SK-N-SH (cell line): ENCODE results near the gene ETS1. TPM values are rescaled to one million over a fixed set of nuclear protein-coding genes. Genes with fewer than 3 reads are reported as not detected.

Experiments
- CTCF ChIA-PET: fragments of 300-600, 350-600 bp; formaldehyde crosslinking; extraction: SDS; loops from one replicate; lab custom pipeline; 2021; lab: Yijun Ruan, JAX
- POLR2A ChIA-PET: fragments of 350-600 bp; sonication (Branson Sonifier 250); formaldehyde crosslinking; extraction: SDS; loops from one replicate; lab custom pipeline; 2020; ENCODE audit warnings: antibody characterized with exemption, inconsistent platforms; lab: Yijun Ruan, JAX
- DNase-seq: peaks from one replicate; pipeline ENCODE4 v3.0.0; 2012
- H2AFZ ChIP-seq: fragments of 200-600 bp; sonication (generic); 2 replicates; pipeline ENCODE4 v1.8.1; 2016; ENCODE audit warnings: antibody characterized with exemption, mild to moderate bottlenecking, low read depth
- H3F3A ChIP-seq: fragments of 200-600 bp; sonication (generic); replicated peaks from 2 replicates; pipeline ENCODE3; 2016; ENCODE audit warnings: antibody characterized with exemption, mild to moderate bottlenecking; ENCODE audit not compliant: insufficient read depth
- H3K27ac ChIP-seq, 2 experiments: fragments of 200-500 bp in 1 of 2; fragments of 200-600 bp in 1 of 2; sonication (Bioruptor generic) in 1 of 2; sonication (generic), shearing (Covaris generic) in 1 of 2; 2 replicates each; pipeline versions ENCODE4 v1.5.1 to v1.6.1; 2014 to 2016; ENCODE audit warnings: low read depth in 2 of 2, inconsistent platforms in 1 of 2, low read length in 1 of 2, mild to moderate bottlenecking in 1 of 2, mixed read lengths in 1 of 2
- H3K27me3 ChIP-seq: fragments of 200-600 bp; sonication (generic), shearing (Covaris generic); 2 replicates; pipeline ENCODE4 v1.6.1; 2016; ENCODE audit warnings: mixed run types; ENCODE audit not compliant: insufficient read depth
- H3K36me3 ChIP-seq, 2 experiments: fragments of 200-500 bp in 1 of 2; fragments of 200-600 bp in 1 of 2; sonication (Bioruptor generic) in 1 of 2; sonication (generic) in 1 of 2; replicated peaks in 1 of 2; 2 replicates each; pipeline versions ENCODE3 to v1.5.1; 2014 to 2016; ENCODE audit warnings: low read length in 1 of 2, mild to moderate bottlenecking in 1 of 2; ENCODE audit not compliant: insufficient read depth in 2 of 2, control insufficient read depth in 1 of 2
- H3K4me1 ChIP-seq, 2 experiments: fragments of 200-500 bp in 1 of 2; fragments of 200-600 bp in 1 of 2; sonication (Bioruptor generic) in 1 of 2; sonication (generic), shearing (Covaris generic) in 1 of 2; 2 replicates each; pipeline versions ENCODE4 v1.5.1 to v1.6.1; 2014 to 2016; ENCODE audit warnings: low read depth in 1 of 2, low read length in 1 of 2, mixed run types in 1 of 2; ENCODE audit not compliant: insufficient read depth in 2 of 2, control insufficient read depth in 1 of 2
- H3K4me2 ChIP-seq: fragments of 200-600 bp; sonication (generic), shearing (Covaris generic); 2 replicates; pipeline ENCODE4 v1.6.1; 2017; ENCODE audit warnings: mixed run types
- H3K4me3 ChIP-seq, 2 experiments: fragments of 200-500 bp in 1 of 2; fragments of 200-600 bp in 1 of 2; sonication (Bioruptor generic) in 1 of 2; sonication (generic), shearing (Covaris generic) in 1 of 2; 2 replicates each; pipeline versions ENCODE4 v1.5.1 to v1.8.1; 2014 to 2016; ENCODE audit warnings: low read depth in 2 of 2, inconsistent platforms in 1 of 2, low read length in 1 of 2, mild to moderate bottlenecking in 1 of 2, mixed read lengths in 1 of 2, moderate library complexity in 1 of 2
- H3K79me2 ChIP-seq: fragments of 200-600 bp; sonication (generic); 2 replicates; pipeline ENCODE4 v1.8.1; 2017; ENCODE audit warnings: mild to moderate bottlenecking; ENCODE audit not compliant: insufficient read depth
- H3K9ac ChIP-seq: fragments of 200-600 bp; sonication (generic); 2 replicates; pipeline ENCODE4 v1.6.1; 2017; ENCODE audit warnings: mixed run types
- H3K9me2 ChIP-seq: fragments of 200-600 bp; sonication (generic); 2 replicates; pipeline ENCODE4 v1.6.1; 2017; ENCODE audit warnings: mixed run types
- H3K9me3 ChIP-seq: fragments of 200-600 bp; sonication (generic); 2 replicates; pipeline ENCODE4 v1.6.1; 2017; ENCODE audit warnings: mixed run types, mild to moderate bottlenecking, moderate library complexity
- H4K20me1 ChIP-seq: fragments of 200-600 bp; sonication (generic); 2 replicates; pipeline ENCODE4 v1.6.1; 2017; ENCODE audit warnings: mild to moderate bottlenecking, mixed run types; ENCODE audit not compliant: insufficient read depth
- CHD2 ChIP-seq: fragments of 150-350 bp; IDR thresholded peaks from 2 replicates; pipeline ENCODE4 v1.6.1; 2018; ENCODE audit warnings: low read length; ENCODE audit not compliant: partially characterized antibody
- EZH2phosphoT487 ChIP-seq: fragments of 200-600 bp; sonication (generic); IDR thresholded peaks from 2 replicates; pipeline ENCODE4 v1.6.1; 2017; ENCODE audit warnings: low read depth, mixed run types, mild to moderate bottlenecking, antibody characterized with exemption, moderate library complexity, borderline replicate concordance
- FOSL2 ChIP-seq: IDR thresholded peaks from 2 replicates; pipeline ENCODE4 v1.4.0; 2012; ENCODE audit warnings: low read depth, mild to moderate bottlenecking, moderate library complexity, borderline replicate concordance
- FOXJ3 ChIP-seq: sonication (generic); formaldehyde crosslinking; IDR thresholded peaks from 2 replicates; pipeline ENCODE4 v1.5.1; 2020; ENCODE audit warnings: mild to moderate bottlenecking, missing genetic modification reagents
- FOXM1 ChIP-seq: IDR thresholded peaks from 2 replicates; pipeline ENCODE4 v1.4.0; 2012; ENCODE audit warnings: low read depth, mild to moderate bottlenecking
- GABPA ChIP-seq: IDR thresholded peaks from 2 replicates; pipeline ENCODE4 v1.4.0; 2012; ENCODE audit warnings: low read depth, mild to moderate bottlenecking
- GATA2 ChIP-seq: sonication (generic); formaldehyde crosslinking; IDR thresholded peaks from 2 replicates; pipeline ENCODE4 v1.5.0; 2020; ENCODE audit warnings: mild to moderate bottlenecking, missing genetic modification reagents
- JUND ChIP-seq: IDR thresholded peaks from 2 replicates; pipeline ENCODE4 v1.4.0; 2012
- MEF2A ChIP-seq: IDR thresholded peaks from 2 replicates; pipeline ENCODE4 v1.4.0; 2012; ENCODE audit warnings: low read depth, borderline replicate concordance
- RCOR1 ChIP-seq: fragments of 150-350 bp; IDR thresholded peaks from 2 replicates; pipeline ENCODE4 v1.6.1; 2017; ENCODE audit warnings: antibody characterized with exemption, low read length
- SIN3A ChIP-seq: IDR thresholded peaks from 2 replicates; pipeline ENCODE4 v1.6.1; 2012; ENCODE audit warnings: low read depth, mild to moderate bottlenecking, low read length, moderate library complexity, borderline replicate concordance
- TAF1 ChIP-seq: IDR thresholded peaks from 2 replicates; pipeline ENCODE4 v1.6.1; 2012; ENCODE audit warnings: low read depth, mild to moderate bottlenecking, low read length, moderate library complexity, borderline replicate concordance
- YY1 ChIP-seq: IDR thresholded peaks from 2 replicates; pipeline ENCODE4 v1.4.0; 2012; ENCODE audit warnings: low read depth, mild to moderate bottlenecking
- ZBTB33 ChIP-seq: IDR thresholded peaks from 2 replicates; pipeline ENCODE4 v1.4.0; 2012; ENCODE audit warnings: low read depth, borderline replicate concordance
- WGBS: methylation state at CpG from one replicate; pipeline ENCODE4 v1.1.6; 2017; ENCODE audit warnings: low lambda C conversion rate; 5-methylcytosine and 5-hydroxymethylcytosine counted together
- polyA plus RNA-seq, 3 experiments: library from polyadenylated mRNA; depleted of rRNA; stranded (reverse); fragments of >200 nt; gene quantifications; 2 replicates each; pipeline ENCODE4 v1.2.3, GENCODE V29; 2012
- TF ChIP-seq, protein P1 (sequence below): IDR thresholded peaks from 2 replicates; pipeline ENCODE4 v1.4.0; 2012; ENCODE audit warnings: low read depth

ETS1 gene
- polyA plus RNA-seq, 1 of the 3 experiments (the other 2 are of a cell fraction), result 14.5 TPM

DNA sequence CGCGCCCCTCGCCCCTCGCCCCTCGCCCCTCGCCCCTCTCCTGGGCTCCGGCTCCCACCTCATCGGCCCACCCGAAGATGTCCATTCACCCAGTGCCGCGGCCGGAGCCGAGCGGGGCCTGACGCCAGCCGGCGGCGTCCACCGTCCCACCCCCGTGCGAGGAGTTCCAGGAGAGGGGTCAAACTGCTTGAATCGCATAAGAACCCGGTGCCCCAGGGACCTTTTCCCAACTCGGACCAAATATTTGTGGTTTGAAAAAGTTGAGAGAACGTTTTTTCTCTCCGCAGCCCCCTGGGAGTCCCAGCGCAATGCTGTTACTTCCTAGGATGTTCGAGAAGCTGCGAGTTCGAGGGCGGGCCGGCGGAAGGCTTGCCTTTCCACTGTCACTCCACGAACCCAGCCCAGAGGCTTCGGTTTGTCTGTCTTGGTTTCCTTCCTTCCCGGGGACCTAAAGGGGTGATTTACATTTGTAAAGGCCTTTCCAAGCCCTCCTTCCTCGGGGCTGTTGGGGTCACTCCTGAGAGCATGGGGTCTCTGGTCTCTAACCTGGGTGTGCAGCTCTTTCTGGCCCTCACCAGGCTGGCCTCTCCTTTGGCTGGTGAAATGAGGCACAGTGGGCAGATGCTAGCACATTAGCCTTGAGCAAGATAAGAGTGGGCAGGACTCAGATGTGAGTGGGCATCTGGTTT, 38.0 kb downstream of the ETS1 start (continued):
- TF ChIP-seq ZBTB33, result no peak
- no peak for TF ChIP-seq MEF2A

DNA sequence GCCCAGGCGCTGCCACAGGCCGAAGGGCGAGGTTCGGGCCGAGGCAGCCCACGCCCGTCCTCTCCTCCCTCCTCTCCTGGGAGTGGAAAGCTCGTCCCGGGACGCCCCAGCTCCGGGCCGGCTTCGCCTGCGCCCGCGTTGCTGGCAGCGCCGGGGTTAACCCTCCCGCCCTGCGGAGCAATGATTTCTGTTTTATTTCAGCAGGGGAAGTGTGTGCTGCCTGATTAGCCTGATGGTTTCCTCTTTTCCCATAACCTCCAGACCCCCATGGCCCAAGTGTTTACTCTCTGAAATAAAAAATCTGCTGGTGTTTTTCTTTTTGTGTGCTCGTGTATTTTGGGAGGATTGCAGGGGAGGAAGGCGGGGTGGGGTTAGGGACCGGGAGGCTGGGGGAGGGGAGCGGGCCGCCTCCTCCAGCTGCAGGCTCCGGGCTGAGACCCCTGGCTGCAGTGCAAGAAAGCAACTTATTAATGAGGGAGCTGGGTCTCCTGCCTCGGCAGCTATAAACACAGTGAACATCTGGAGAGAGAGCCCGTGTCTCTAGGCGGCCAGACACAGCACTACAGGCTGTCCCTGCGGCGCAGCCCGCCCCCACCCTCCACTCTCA, 38.6 kb downstream of the ETS1 start:
- no peaks in the 10 kb centered on the region for H4K20me1 ChIP-seq
- ChIA-PET POLR2A (no interaction called here), CTCF (no interaction called here)
- H3K9me2 ChIP-seq, result no peaks in the 10 kb centered on the region
- H3K79me2 ChIP-seq, result no peaks in the 10 kb centered on the region
- H3K4me1 ChIP-seq, result no peaks in the 10 kb centered on the region; a peak in 1 of 4 replicates
- H3K27ac ChIP-seq, result no peak overlapping the region
- no peak overlapping the region for H3K9ac ChIP-seq
- H2AFZ ChIP-seq, result peak overlapping the region; percentile 41; the same call in 1 of the 2 replicates
- no peak for TF ChIP-seq FOXM1
- TF ChIP-seq, protein P1, sequence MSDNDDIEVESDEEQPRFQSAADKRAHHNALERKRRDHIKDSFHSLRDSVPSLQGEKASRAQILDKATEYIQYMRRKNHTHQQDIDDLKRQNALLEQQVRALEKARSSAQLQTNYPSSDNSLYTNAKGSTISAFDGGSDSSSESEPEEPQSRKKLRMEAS, result no peak
- TF ChIP-seq JUND, result no peak
- TF ChIP-seq YY1, result no peak
- TF ChIP-seq RCOR1, result no peak
- no peak for TF ChIP-seq MEF2A
- no peak for TF ChIP-seq FOSL2
- no peak for TF ChIP-seq SIN3A
- no peak for TF ChIP-seq FOXJ3 (CRISPR knock-in tag)
- no peak for TF ChIP-seq EZH2phosphoT487
- no peak for TF ChIP-seq CHD2
- no peak for TF ChIP-seq GABPA
- no peak for TF ChIP-seq GATA2 (CRISPR knock-in tag)
- TF ChIP-seq TAF1, result no peak
- H3K36me3 ChIP-seq, result no peaks in the 10 kb centered on the region
- H3K27me3 ChIP-seq, result no peaks in the 10 kb centered on the region
- 64% methylated on average over 32 of the region's 32 CpGs for WGBS
- H3F3A ChIP-seq, result no peaks in the 10 kb centered on the region
- no peak overlapping the region for H3K4me3 ChIP-seq
- H3K4me2 ChIP-seq, result no peak overlapping the region
- peak; percentile 77 for DNase-seq
- H3K9me3 ChIP-seq, result no peaks in the 10 kb centered on the region
